Measurements from ENCODE around the gene KMT2B.

KMT2B gene

GRCh38 chr19:35781650-35782049 lies 63.8 kb downstream of the KMT2B start:
- FAIRE-seq: no peak

DNA sequence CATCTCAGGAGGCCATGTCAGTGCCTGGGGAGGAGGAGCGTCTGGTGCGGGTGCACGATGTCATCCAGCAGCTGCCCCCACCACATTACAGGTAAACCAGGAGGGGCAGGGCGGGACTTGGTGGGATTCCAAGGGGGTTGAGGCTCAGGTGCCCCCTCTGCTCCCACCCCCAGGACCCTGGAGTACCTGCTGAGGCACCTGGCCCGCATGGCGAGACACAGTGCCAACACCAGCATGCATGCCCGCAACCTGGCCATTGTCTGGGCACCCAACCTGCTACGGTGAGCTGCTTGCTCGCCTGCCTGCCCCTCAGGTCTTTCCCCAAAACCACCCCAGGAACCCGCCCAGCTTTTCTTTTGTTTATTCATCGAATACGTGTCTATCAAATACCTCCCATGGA lies 64.8 kb downstream of the KMT2B start:
- no peak for FAIRE-seq

DNA sequence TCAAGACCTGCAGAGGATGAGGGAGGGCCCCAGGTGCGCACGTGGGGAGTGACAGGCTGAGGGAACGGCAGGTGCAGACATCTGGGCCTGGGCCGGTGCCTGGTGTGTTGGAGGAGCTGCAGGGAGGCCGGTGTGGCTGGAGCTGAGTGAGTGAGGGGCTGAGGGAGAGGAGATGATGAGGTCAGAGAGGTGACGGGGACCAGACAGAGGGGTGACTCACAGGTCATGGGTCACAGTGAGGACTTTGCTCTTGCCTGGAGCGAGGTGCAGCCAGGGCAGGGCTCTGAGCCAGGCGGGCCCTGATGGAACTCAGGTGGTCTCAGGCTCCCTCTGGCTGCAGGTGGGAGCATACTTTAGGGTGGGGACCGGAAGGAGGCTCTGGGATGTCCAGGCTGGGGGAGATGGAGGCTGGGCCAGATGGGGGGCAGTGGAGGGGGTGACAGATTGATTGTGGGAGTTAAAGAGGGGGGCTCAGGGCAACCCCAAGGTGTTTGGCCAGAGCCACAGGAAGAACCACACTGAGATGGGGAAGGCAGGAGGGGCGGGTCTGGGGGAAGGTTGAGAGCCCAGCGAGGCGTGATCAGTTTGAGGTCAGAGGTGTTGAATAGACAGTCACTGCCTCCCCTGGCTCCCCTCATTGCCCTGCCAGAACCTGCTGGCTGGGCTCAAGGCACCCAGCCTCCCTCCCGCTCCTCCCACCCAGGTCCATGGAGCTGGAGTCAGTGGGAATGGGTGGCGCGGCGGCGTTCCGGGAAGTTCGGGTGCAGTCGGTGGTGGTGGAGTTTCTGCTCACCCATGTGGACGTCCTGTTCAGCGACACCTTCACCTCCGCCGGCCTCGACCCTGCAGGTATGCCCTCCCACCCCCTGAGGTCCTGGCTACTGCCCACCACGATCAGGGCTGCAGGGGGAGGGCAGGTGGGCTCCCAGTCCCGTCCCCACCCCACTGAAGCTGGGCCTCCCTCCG lies 65.9 kb downstream of the KMT2B start:
- FAIRE-seq: no peak

- FAIRE-seq: no peak
These were observed 66.9 kb downstream of the KMT2B start for GRCh38 chr19:35784503-35785338.

DNA sequence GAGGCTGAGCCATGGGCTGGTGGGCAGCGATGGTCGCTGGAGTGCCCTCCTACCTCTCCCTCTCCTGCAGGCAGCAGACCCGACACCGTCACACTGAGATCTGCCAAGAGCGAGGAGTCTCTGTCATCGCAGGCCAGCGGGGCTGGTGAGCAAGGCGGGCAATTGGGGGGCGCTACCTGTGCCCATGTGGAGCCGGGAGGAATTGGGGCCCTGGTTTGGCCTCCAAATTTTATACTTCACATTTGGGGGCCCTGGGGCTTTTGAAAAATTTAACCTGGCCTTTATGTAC lies 67.5 kb downstream of the KMT2B start:
- FAIRE-seq: no peak

DNA sequence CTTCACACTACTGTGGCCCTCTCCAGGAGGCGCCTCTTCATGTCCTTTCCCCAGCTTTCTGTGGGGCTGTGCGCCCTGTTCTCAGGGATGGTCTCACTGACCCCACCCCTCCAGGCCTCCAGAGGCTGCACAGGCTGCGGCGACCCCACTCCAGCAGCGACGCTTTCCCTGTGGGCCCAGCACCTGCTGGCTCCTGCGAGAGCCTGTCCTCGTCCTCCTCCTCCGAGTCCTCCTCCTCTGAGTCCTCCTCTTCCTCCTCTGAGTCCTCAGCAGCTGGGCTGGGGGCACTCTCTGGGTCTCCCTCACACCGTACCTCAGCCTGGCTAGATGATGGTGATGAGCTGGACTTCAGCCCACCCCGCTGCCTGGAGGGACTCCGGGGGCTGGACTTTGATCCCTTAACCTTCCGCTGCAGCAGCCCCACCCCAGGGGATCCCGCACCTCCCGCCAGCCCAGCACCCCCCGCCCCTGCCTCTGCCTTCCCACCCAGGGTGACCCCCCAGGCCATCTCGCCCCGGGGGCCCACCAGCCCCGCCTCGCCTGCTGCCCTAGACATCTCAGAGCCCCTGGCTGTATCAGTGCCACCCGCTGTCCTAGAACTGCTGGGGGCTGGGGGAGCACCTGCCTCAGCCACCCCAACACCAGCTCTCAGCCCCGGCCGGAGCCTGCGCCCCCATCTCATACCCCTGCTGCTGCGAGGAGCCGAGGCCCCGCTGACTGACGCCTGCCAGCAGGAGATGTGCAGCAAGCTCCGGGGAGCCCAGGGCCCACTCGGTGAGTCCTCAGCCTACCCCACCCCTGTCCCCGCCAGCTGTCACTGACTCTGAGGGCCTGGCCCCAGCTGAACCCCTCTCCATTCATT lies 68.7 kb downstream of the KMT2B start:
- FAIRE-seq: no peak

DNA sequence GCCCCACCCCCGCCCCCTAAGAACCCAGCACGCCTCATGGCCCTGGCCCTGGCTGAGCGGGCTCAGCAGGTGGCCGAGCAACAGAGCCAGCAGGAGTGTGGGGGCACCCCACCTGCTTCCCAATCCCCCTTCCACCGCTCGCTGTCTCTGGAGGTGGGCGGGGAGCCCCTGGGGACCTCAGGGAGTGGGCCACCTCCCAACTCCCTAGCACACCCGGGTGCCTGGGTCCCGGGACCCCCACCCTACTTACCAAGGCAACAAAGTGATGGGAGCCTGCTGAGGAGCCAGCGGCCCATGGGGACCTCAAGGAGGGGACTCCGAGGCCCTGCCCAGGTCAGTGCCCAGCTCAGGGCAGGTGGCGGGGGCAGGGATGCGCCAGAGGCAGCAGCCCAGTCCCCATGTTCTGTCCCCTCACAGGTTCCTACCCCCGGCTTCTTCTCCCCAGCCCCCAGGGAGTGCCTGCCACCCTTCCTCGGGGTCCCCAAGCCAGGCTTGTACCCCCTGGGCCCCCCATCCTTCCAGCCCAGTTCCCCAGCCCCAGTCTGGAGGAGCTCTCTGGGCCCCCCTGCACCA lies 69.5 kb downstream of the KMT2B start:
- no peak for FAIRE-seq

All from islet of Langerhans (tissue), 1 donor.